Ovary (tissue), 9 donors: ENCODE data around the gene RCN2. TPM values are rescaled to one million over a fixed set of nuclear protein-coding genes. Genes with fewer than 3 reads are reported as not detected.
"Not testable (repeated sequence)": the region's sequence is repeated elsewhere in the genome, so short reads cannot be mapped to it uniquely, and the experiment has no call there.

Experiments used
- DNase-seq, 5 donors: peaks; one replicate each; pipeline ENCODE4 v3.0.0-alpha.2; 2019 to 2020
- H3K27ac ChIP-seq, 2 donors: fragments of 200-600 bp; one replicate each; pipeline versions ENCODE4 v1.5.1 to v1.8.0; 2019 to 2022
- H3K27me3 ChIP-seq: fragments of 200-600 bp; one replicate; pipeline ENCODE4 v1.8.0; 2022
- H3K36me3 ChIP-seq: fragments of 200-600 bp; sonication (generic); one replicate; pipeline ENCODE4 v1.5.1; 2019
- H3K4me1 ChIP-seq: one replicate; pipeline ENCODE4 v1.8.1; 2013; ENCODE audit warnings: mild to moderate bottlenecking, moderate library complexity; ENCODE audit not compliant: insufficient read depth
- H3K4me3 ChIP-seq: fragments of 200-600 bp; sonication (generic); one replicate; pipeline ENCODE4 v1.5.1; 2017
- H3K9me3 ChIP-seq, 2 donors: fragments of 200-600 bp in 1 of 2; sonication (generic) in 1 of 2; one replicate each; pipeline versions ENCODE4 v1.5.1 to v1.8.1; 2013 to 2019; ENCODE audit warnings: mild to moderate bottlenecking in 1 of 2, moderate library complexity in 1 of 2
- CTCF ChIP-seq, 3 donors: fragments of 450-650 bp in 2 of 3; fragments of 200-600 bp in 1 of 3; IDR thresholded peaks; one replicate each; pipeline versions ENCODE4 v1.5.1 to v1.8.0; 2016 to 2022; ENCODE audit warnings: antibody characterized with exemption in 3 of 3, mild to moderate bottlenecking in 1 of 3
- EP300 ChIP-seq: sonication (generic); formaldehyde crosslinking; IDR thresholded peaks from one replicate; pipeline ENCODE4 v1.6.1; 2017; ENCODE audit warnings: antibody characterized with exemption
- POLR2A ChIP-seq: fragments of 450-650 bp; IDR thresholded peaks from one replicate; pipeline ENCODE4 v1.6.1; 2017; ENCODE audit warnings: antibody characterized with exemption, mild to moderate bottlenecking, moderate library complexity
- WGBS, 3 donors: extraction: QIAGEN DNeasy Blood & Tissue Kit in 1 of 3; methylation state at CpG; one replicate each; pipeline versions ENCODE4 v1.1.5 to v1.1.7; 2013 to 2017; 5-methylcytosine and 5-hydroxymethylcytosine counted together
- intact Hi-C, 4 donors: fragments of 100-400 bp; cut with DNase I; formaldehyde crosslinking; loops; one replicate each; pipeline versions ENCODE4 v1.11.0 to v1.15.1; 2022 to 2023
- polyA plus RNA-seq, 2 donors: library from polyadenylated mRNA; stranded (reverse); fragments of 200-250 nt in 1 of 2; fragments of 350-450 nt in 1 of 2; fragmentation: Illumina TruSeq in 1 of 2; extraction: RNeasy Lipid Tissue Mini Kit (QIAGEN cat#74804) in 1 of 2; gene quantifications; one replicate each; pipeline ENCODE4 v1.2.3, GENCODE V29; 2013 to 2014
- total RNA-seq, 7 donors: library from RNA; depleted of rRNA in 2 of 7; stranded (reverse); fragments of >200 nt in 2 of 7; fragmentation: NEBNext Ultra II Directional in 3 of 7; extraction: Animal tissue kit (Norgen Biotek cat#: 25700) in 3 of 7; gene quantifications; one replicate each; pipeline versions ENCODE4 v1.1.0 to v1.2.4, GENCODE V29; 2016 to 2023
- donor health status: DM: no; HTN: no; CAD: no; lungs with moderate emphysema.
- donor health status: DM: no; HTN: no; CAD: no.
- donor health status: Bipolar disorder and iron deficiency.
- donor health status: DM: yes; HTN: yes; CAD: no.
- donor health status: DM: no; HTN: no; CAD: no.
- donor health status: DM: yes; HTN: yes; CAD: no.

Gene RCN2
- total and polyA plus RNA-seq, 9 donors = 31.7 to 69.2 (median 47.8) TPM

DNA sequence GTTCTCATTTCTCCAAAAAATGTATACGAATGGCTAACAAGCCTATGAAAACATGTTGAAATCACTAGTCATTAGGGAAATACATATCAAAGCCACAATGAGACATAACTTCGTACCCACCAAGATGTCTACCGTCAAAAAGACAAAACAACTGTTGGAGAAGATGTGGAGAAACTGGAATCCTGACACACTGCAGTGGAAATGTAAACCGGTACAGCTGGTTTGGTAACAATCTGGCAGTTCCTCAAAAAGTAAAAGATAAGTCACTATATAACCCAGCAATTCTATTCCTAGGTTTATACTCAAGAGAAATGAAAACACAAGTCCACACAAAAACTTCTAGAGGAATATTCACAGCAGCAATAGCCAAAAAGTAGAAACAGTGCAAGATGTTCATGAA, 33.4 kb upstream of the RCN2 start:
- Histone ChIP-seq H3K27ac (no peak overlapping the region), H3K4me3 (no peak overlapping the region), H3K27me3 (no peaks in the 10 kb centered on the region), H3K36me3 (no peaks in the 10 kb centered on the region), H3K4me1 (no peaks in the 10 kb centered on the region), H3K9me3 (no peaks in the 10 kb centered on the region)
- no peak for DNase-seq
- intact Hi-C loops = no loop called here
- 75 to 86% (median 84%) methylated on average over 4 of the region's 4 CpGs for WGBS, 3 donors
- TF ChIP-seq POLR2A (no peak), EP300 (no peak), CTCF (IDR thresholded peaks at IDR 0.05) (no peak)

DNA sequence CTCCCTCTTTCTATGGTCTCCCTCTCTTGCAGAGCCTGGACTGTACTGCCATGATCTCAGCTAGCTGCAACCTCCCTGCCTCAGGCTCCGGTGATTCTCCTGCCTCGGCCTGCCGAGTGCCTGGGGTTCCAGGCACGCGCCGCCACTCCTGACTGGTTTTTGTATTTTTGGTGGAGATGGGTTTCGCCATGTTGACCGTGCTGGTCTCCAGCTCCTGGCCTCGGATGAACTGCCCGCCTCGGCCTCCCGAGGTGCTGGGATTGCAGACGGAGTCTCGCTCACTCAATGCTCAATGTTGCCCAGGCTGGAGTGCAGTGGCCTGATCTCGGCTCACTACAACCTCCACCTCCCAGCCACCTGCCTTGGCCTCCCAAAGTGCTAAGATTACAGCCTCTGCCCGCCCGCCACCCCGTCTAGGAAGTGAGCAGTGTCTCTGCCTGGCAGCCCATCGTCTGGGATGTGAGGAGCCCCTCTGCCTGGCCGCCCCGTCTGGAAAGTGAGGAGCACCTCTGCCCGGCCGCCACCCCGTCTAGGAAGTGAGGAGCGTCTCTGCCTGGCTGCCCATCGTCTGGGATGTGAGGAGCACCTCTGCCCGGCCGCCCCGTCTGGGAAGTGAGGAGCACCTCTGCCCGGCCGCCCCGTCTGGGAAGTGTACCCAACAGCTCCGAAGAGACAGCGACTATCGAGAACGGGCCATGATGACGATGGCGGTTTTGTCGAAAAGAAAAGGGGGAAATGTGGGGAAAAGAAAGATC, 32.2 kb upstream of the RCN2 start:
- DNase-seq, H3K36me3 ChIP-seq, H3K4me1 ChIP-seq, intact Hi-C loops, H3K27me3 ChIP-seq, H3K9me3 ChIP-seq, H3K4me3 ChIP-seq, H3K27ac ChIP-seq: not testable (repeated sequence)
- 93 to 95% (median 95%) methylated on average over 39 of the region's 39 CpGs for WGBS, 3 donors

DNA sequence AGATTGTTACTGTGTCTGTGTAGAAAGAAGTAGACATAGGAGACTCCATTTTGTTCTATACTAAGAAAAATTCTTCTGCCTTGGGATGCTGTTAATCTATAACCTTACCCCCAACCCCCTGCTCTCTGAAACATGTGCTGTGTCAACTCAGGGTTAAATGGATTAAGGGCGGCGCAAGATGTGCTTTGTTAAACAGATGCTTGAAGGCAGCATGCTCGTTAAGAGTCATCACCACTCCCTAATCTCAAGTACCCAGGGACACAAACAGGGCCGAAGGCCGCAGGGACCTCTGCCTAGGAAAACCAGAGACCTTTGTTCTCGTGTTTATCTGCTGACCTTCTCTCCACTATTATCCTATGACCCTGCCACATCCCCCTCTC, 31.6 kb upstream of the RCN2 start:
- H3K36me3 ChIP-seq, H3K27me3 ChIP-seq, intact Hi-C loops: not testable (repeated sequence)

DNA sequence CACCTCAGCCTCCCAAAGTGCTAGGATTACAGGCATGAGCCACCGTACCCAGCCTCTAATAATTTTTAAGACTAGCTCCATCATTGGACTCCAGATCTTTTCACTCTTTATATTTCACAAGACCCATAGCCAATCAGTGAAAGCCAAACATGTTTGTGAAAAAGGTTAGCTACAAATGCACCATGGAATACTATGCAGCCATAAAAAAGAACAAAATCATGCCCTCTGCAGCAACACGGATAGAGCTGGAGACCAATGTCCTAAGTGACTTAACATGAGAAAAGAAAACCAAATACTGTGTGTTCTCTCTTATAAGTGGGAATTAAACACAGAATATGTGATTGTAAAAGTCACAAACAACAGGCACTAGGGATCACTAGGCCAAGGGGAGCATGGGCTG, 29.6 kb upstream of the RCN2 start:
- Histone ChIP-seq H3K9me3 (no peaks in the 10 kb centered on the region), H3K36me3 (no peaks in the 10 kb centered on the region), H3K27ac (no peak overlapping the region), H3K4me3 (no peak overlapping the region), H3K27me3 (no peaks in the 10 kb centered on the region), H3K4me1 (peaks cover 3% of the 10 kb centered on the region)
- intact Hi-C loops = no loop called here
- TF ChIP-seq POLR2A = no peak
- no peak for TF ChIP-seq CTCF (IDR thresholded peaks at IDR 0.05)
- no peak for TF ChIP-seq EP300
- 98 to 100% (median 98%) methylated on average over 2 of the region's 2 CpGs for WGBS, 3 donors
- DNase-seq = no peak

More for the DNA sequence above, 31.6 kb upstream of the RCN2 start:
- not testable (repeated sequence) for DNase-seq, H3K9me3 ChIP-seq, H3K27ac ChIP-seq, H3K4me3 ChIP-seq, H3K4me1 ChIP-seq
- WGBS, 3 donors = 82 to 94% (median 93%) methylated on average over 2 to 4 of the region's 6 CpGs

DNA sequence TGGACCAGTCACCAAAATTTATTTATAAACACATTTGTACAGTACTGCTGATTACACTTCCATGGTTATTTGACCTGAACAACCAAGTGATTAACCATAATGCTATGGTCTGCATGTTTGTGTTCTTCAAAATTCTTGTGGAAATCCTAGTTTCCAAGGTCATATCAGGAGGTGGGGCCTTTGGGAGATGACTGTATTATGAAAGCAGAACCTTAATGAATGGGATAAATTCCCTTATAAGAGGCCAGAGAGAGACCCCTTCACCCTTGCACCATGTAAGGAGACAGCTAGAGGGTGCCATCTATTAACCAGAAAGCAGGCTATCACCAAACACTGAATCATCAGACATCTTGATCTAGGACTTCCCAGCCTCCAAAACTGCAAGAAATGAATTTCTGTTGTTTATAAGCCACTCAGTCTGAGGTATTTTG, 28.3 kb upstream of the RCN2 start:
- TF ChIP-seq CTCF (IDR thresholded peaks at IDR 0.05) = no peak
- TF ChIP-seq POLR2A = no peak
- no peak for TF ChIP-seq EP300
- Histone ChIP-seq H3K9me3 (no peaks in the 10 kb centered on the region), H3K27ac (no peak overlapping the region), H3K4me3 (no peak overlapping the region), H3K27me3 (no peaks in the 10 kb centered on the region), H3K4me1 (peaks cover 3% of the 10 kb centered on the region), H3K36me3 (no peaks in the 10 kb centered on the region)
- DNase-seq = no peak
- intact Hi-C loops = no loop called here
